OCI-LY3 (cell line): ENCODE measurements around the gene FMN1.

Source experiments
- CTCF ChIP-seq: fragments of 200-600, 300-600 bp; sonication (generic); IDR thresholded peaks from 2 replicates; pipeline ENCODE4 v1.5.1; 2014; ENCODE audit warnings: antibody characterized with exemption, low read length, low read depth
- EZH2phosphoT487 ChIP-seq: fragments of 200-600 bp; shearing (Covaris generic); IDR thresholded peaks from 2 replicates; pipeline ENCODE4 v1.6.1; 2018; ENCODE audit warnings: antibody characterized with exemption, mixed run types, low read depth

GRCh38 chr15:33169625-33170024 lies 24.9 kb downstream of the FMN1 start:
- no peak for TF ChIP-seq CTCF
- no peak for TF ChIP-seq EZH2phosphoT487
